LHCN-M2 (cell line): Measurements from ENCODE around the gene KIFC3. TPM values are rescaled to one million over a fixed set of nuclear protein-coding genes. Genes with fewer than 3 reads are reported as not detected.
"Not testable (repeated sequence)": the region's sequence is repeated elsewhere in the genome, so short reads cannot be mapped to it uniquely, and the experiment has no call there.

Experiments
- DNase-seq: peaks from one replicate; pipeline ENCODE4 v3.0.0-alpha.2; 2012; ENCODE audit warnings: low read depth
- total RNA-seq: library from RNA; depleted of rRNA; stranded (reverse); fragments of >200 nt; gene quantifications from 2 replicates; pipeline ENCODE4 v1.2.3, GENCODE V29; 2014

Gene KIFC3
- total RNA-seq, 1 experiment from 2014 or later, result 77.4 TPM

GRCh38 chr16:57740423-57741071, 61.7 kb downstream of the KIFC3 start:
- DNase-seq, result no peak

DNA sequence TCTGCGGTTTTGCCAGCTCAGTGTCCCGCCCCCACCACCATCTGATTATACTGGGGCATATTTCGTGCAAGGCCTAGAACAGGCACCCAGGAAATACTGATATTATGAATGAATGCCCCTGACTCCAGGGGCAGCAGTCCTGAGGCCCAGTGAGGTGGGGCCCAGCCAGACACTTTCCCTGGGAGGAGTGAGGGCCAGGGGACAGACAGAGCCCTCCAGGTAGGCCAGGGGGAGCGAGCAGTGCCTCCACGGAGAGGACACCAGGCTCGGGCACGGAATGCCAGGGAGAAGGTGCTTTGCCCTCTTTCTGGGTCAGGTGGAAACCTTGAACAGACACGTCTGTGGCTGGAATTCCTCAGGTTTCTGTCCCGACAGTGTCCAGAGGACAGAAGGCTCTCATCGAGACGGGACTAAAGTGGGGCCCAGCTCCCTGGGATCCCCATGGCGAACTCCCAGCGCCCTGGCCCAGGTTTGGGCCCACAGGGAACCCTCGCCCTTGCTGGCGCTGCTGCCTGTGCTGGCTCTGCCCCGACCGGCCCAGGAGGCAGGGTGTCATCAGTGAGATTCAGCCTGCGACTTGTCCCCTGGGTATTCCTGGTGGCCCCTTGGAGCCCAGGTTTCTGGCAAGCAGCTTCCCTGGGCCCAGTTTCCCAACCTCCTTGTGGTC, 62.4 kb downstream of the KIFC3 start:
- DNase-seq, result no peak

DNA sequence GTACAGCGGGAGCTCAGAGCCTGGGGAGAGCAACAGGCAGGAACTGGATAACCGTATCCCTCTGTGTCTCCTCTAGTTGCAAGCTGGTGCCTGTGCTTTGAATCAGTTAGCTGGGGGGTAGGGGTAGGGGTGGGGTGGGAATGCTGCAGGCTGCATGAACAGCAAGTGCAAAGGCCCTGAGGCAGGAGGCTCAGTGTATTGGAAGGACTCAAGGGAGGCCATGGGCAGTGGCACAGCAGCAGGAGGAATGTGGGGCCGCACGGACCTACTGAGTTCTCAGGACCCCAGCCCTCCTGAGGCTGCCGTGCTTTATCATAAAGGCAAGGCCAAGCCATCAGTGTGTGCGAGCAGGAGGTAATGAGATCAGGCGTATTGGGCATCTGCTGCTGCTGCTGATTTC, 63.4 kb downstream of the KIFC3 start:
- no peak for DNase-seq

- peak; percentile 69 for DNase-seq
These were observed 65.6 kb downstream of the KIFC3 start for GRCh38 chr16:57736419-57737351.

- no peak for DNase-seq
These were observed 66.4 kb downstream of the KIFC3 start, which contains the start of gene KATNB1 for GRCh38 chr16:57735755-57736418. KATNB1 (plus strand) TSS chr16:57735770; CDS start chr16:57737244, 1,474 bp downstream.

GRCh38 chr16:57734925-57735754, 67.2 kb downstream of the KIFC3 start:
- DNase-seq, result peak; percentile 100

DNA sequence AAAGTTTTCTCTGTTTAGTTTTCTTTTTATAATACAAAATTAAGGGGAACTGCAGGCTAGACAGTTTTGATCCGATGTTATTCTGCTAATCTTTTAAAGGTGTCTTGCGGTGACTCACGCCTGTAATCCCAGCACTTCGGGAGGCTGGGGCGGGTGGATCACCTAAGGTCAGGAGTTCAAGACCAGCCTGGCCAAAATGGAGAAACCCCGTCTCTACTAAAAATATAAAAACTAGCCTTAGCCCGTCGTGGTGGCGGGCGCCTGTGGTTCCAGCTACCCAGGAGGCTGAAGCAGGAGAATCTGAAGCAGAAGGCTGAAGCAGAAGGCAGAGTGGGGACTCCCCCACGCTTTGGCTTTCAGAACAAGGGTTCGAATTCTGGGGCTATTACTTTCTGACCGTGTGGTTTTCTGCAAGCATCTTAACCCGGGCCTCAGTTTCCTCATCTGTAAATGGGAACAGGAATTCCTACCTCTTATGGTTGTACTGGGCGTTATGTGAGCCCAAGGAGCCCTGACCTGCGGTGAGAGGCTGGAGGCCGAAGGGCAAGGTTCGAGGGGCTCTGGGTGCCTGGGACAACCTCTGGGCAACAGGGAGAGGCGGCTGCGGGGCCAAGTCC, 67.9 kb downstream of the KIFC3 start:
- DNase-seq, result no peak

GRCh38 chr16:57732714-57733113, 69.6 kb downstream of the KIFC3 start:
- DNase-seq, result no peak

- peak; percentile 76 for DNase-seq
These were observed 70.3 kb downstream of the KIFC3 start for GRCh38 chr16:57732037-57732436.

DNA sequence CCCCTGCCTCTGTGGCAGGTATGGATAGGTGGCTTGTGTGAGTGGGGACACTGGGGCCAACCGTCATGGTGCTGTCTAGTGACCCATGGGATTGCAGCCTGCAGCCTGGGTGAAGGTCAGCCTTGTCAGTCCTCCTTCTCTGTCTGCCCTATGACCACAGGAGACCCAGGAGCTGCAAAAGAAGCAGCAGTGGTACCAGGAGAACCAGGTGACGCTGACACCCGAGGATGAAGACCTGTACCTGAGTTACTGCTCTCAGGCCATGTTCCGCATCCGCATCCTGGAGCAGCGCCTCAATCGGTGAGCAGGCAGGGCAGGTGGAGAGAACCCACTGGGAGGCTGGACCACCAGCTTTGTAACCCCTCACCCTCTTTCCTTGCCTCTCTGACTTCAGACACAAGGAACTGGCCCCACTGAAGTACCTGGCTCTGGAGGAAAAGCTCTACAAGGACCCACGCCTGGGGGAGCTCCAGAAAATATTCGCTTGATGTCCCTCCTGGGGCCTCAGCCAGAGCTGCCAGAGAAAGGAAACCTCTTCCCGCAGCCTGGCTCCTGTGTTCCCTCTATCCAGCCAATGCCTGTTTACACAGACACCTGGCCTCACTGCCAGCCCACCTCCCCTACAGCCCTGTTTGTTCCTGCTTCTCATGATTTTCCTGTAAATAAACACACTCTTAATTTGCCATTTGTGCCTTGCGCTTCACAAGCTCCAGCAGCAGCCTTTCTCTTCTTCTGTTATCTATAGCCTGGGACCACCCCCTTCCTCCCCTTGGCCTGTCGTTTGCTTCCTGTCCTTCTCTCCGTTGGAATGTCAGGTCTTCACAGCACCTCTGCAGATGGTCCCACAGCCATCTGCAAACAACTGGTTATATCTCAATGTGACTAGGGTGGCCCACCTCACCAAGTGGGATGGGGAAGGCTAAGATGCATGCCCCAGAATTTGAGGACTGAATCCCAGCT, 71.2 kb downstream of the KIFC3 start:
- no peak for DNase-seq

DNA sequence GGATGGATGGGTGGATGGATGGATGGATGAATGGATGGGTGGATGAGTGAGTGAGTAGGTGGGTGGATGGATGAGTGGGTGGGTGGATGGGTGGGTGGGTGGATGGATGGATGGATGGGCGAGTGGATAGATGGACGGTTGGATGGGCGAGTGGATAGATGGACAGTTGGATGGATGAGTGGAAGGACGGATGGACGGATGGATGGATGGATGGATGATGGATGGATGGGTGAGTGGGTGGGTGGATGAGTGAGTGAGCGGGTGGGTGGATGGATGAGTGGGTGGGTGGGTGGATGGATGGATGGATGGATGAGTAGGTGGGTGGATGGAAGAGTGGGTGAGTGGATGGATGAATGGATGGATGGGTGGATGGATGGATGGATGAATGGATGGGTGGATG, 72.4 kb downstream of the KIFC3 start:
- DNase-seq, result not testable (repeated sequence)

DNA sequence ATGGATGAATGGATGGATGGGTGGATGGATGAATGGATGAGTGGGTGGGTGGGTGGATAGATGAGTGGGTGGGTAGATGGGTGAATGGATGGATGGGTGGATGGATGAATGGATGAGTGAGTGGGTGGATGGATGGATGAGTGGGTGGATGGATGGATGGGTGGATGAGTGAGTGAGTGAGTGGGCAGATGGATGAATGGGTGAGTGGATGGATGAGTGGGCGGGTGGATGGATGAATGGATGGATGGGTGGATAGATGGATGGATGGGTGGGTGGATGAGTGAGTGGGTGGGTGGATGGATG, 73.2 kb downstream of the KIFC3 start:
- no peak for DNase-seq

GRCh38 chr16:57728336-57729181, 73.7 kb downstream of the KIFC3 start:
- no peak for DNase-seq

GRCh38 chr16:57727610-57728009, 74.7 kb downstream of the KIFC3 start:
- DNase-seq, result no peak

DNA sequence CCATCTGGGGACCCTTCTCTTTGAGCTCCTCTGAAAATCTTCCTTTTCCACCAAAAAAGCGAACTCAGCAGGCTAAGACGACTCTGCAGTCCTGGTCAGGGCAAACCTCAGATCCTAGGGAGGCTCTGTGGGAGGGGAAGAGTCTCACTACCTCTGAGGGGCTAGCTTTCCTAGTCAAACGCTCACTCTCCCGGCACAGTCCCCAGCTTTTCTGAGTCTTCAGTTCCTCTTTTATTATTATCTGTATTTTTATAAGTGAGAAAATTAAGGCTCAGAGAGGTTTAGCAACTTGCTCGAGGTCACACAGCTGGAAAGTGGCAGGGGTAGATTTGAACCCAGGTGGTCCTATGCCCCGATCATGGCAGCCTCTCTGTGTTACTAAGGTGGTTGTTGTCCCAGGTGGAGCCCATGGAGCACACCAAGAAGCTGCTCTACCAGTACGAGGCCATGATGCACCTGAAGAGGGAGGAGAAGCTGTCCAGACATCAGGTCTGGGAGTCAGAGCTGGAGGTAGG, 75.8 kb downstream of the KIFC3 start:
- DNase-seq, result no peak

- DNase-seq, result no peak
These were observed 76.3 kb downstream of the KIFC3 start for GRCh38 chr16:57725976-57726375.

DNA sequence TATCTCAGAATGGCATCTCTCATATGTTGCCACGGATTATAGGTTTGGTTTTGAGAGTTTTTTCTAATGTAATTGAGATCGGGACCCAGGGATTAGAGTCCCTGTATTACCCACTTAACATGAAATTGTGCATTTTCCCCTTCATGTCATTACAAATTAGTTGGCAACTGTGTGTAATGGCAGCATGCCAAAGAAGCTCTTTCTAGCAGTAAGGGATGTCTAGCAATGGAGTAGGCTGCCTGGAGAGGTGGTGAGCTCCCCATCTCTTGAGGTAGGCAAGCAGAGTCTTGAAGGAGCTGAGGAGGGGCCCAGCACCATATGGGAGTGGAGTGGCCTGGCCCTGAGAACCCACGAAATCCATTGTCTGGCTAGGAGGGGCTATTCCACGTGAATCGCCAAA, 76.7 kb downstream of the KIFC3 start:
- no peak for DNase-seq

DNA sequence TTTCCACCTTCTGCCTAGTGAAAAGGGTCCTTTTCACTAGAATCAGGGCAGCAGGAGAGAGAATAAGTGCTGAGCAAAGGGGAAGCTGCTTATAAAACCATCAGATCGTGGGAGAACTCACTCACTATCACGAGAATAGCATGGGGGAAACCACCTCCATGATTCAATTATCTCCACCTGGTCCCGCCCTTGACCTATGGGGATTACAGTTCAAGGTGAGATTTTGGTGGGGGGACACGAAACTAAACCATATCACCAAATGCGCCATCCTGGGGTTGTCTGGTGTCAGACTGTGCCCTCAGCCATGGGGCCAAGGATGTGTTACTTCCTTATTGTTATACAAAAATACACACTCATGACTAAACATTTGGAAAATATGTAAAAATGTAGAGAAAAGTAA, 77.1 kb downstream of the KIFC3 start:
- DNase-seq, result no peak
